GM18951 (cell line): Measurements from ENCODE around the gene TEAD1.

Experiments
- POLR2A ChIP-seq: IDR thresholded peaks from 4 replicates; pipeline ENCODE4 v1.6.1; 2011; ENCODE audit warnings: mild to moderate bottlenecking; ENCODE audit not compliant: insufficient read length, insufficient read depth; ENCODE audit errors: extremely low read depth
- in situ Hi-C: fragments of 300-500 bp; cut with MboI; formaldehyde crosslinking; loops from one replicate; pipeline ENCODE4 v1.12.0; 2022; ENCODE audit warnings: low sequenced_read_pairs, mixed read lengths, inconsistent platforms; ENCODE audit not compliant: unreplicated experiment

TEAD1 gene

GRCh38 chr11:12674936-12675696 is 895 bp downstream of the TEAD1 start:
- in situ Hi-C loops: no loop called here
- no peak for TF ChIP-seq POLR2A

GRCh38 chr11:12675951-12676711 is 1.9 kb downstream of the TEAD1 start:
- TF ChIP-seq POLR2A: no peak
- in situ Hi-C loops: no loop called here

GRCh38 chr11:12677131-12677530 is 2.9 kb downstream of the TEAD1 start:
- in situ Hi-C loops: no loop called here

GRCh38 chr11:12678092-12678491 is 3.9 kb downstream of the TEAD1 start:
- in situ Hi-C loops: no loop called here
- no peak for TF ChIP-seq POLR2A

More at GRCh38 chr11:12677131-12677530, 2.9 kb downstream of the TEAD1 start:
- TF ChIP-seq POLR2A: no peak

GRCh38 chr11:12678991-12679390 is 4.8 kb downstream of the TEAD1 start:
- in situ Hi-C loops: no loop called here
- TF ChIP-seq POLR2A: no peak

- no peak for TF ChIP-seq POLR2A
- in situ Hi-C loops: no loop called here
These were observed 5.2 kb downstream of the TEAD1 start for GRCh38 chr11:12679471-12679870.

GRCh38 chr11:12680246-12680939 is 6.2 kb downstream of the TEAD1 start:
- in situ Hi-C loops: no loop called here
- no peak for TF ChIP-seq POLR2A

- in situ Hi-C loops: no loop called here
These were observed 6.7 kb downstream of the TEAD1 start for GRCh38 chr11:12680940-12681258.

GRCh38 chr11:12681466-12681865 is 7.2 kb downstream of the TEAD1 start:
- in situ Hi-C loops: no loop called here
- no peak for TF ChIP-seq POLR2A

More at GRCh38 chr11:12680940-12681258, 6.7 kb downstream of the TEAD1 start:
- no peak for TF ChIP-seq POLR2A

- TF ChIP-seq POLR2A: no peak
- in situ Hi-C loops: no loop called here
These were observed 8.1 kb downstream of the TEAD1 start for GRCh38 chr11:12682288-12682687.

GRCh38 chr11:12682737-12683500 is 8.7 kb downstream of the TEAD1 start:
- no peak for TF ChIP-seq POLR2A
- in situ Hi-C loops: no loop called here

GRCh38 chr11:12683874-12684273 is 9.7 kb downstream of the TEAD1 start:
- in situ Hi-C loops: no loop called here

GRCh38 chr11:12684315-12684714 is 10.1 kb downstream of the TEAD1 start:
- no peak for TF ChIP-seq POLR2A
- in situ Hi-C loops: no loop called here

More at GRCh38 chr11:12683874-12684273, 9.7 kb downstream of the TEAD1 start:
- TF ChIP-seq POLR2A: no peak
